HG03108 (cell line): ENCODE results near the gene ARSB.
"Not testable (repeated sequence)": the region's sequence is repeated elsewhere in the genome, so short reads cannot be mapped to it uniquely, and the experiment has no call there.

ENCODE experiments used
- ATAC-seq: cut with Tn5 transposase; IDR thresholded peaks from one replicate; pipeline ENCODE4 v1.9.1; 2021; ENCODE audit warnings: moderate library complexity; ENCODE audit not compliant: unreplicated experiment

The ARSB gene

GRCh38 chr5:78785454-78785853 is 199.7 kb downstream of the ARSB start:
- ATAC-seq: no peak

- ATAC-seq: no peak
These were observed 201.5 kb downstream of the ARSB start for GRCh38 chr5:78783434-78784130.

- no peak for ATAC-seq
These were observed 202.4 kb downstream of the ARSB start for GRCh38 chr5:78782728-78783127.

- ATAC-seq: no peak
These were observed 203.4 kb downstream of the ARSB start for GRCh38 chr5:78781611-78782286.

GRCh38 chr5:78779771-78780616 is 205.1 kb downstream of the ARSB start:
- no peak for ATAC-seq

- ATAC-seq: no peak
These were observed 205.8 kb downstream of the ARSB start for GRCh38 chr5:78779262-78779661.

GRCh38 chr5:78778538-78778937 is 206.6 kb downstream of the ARSB start:
- no peak for ATAC-seq

- ATAC-seq: no peak
These were observed 207.2 kb downstream of the ARSB start for GRCh38 chr5:78777901-78778300.

GRCh38 chr5:78776637-78777036 is 208.5 kb downstream of the ARSB start:
- no peak for ATAC-seq

- ATAC-seq: no peak
These were observed 211.5 kb downstream of the ARSB start for GRCh38 chr5:78773655-78774054.

- ATAC-seq: no peak
These were observed 213.6 kb downstream of the ARSB start for GRCh38 chr5:78771260-78772205.

GRCh38 chr5:78768781-78769380 is 216.2 kb downstream of the ARSB start:
- no peak for ATAC-seq

GRCh38 chr5:78766412-78766762 is 218.7 kb downstream of the ARSB start:
- no peak for ATAC-seq

- ATAC-seq: no peak
These were observed 219.2 kb downstream of the ARSB start for GRCh38 chr5:78765756-78766411.

GRCh38 chr5:78765116-78765515 is 220.0 kb downstream of the ARSB start:
- ATAC-seq: no peak

GRCh38 chr5:78763659-78764189 is 221.4 kb downstream of the ARSB start:
- no peak for ATAC-seq

GRCh38 chr5:78762743-78763142 is 222.4 kb downstream of the ARSB start:
- ATAC-seq: not testable (repeated sequence)

GRCh38 chr5:78761840-78762239 is 223.3 kb downstream of the ARSB start:
- ATAC-seq: no peak

- no peak for ATAC-seq
These were observed 224.3 kb downstream of the ARSB start for GRCh38 chr5:78760770-78761169.

GRCh38 chr5:78760366-78760765 is 224.7 kb downstream of the ARSB start:
- ATAC-seq: no peak
